Measurements from ENCODE around the gene DNAJB12.

Gene DNAJB12

DNA sequence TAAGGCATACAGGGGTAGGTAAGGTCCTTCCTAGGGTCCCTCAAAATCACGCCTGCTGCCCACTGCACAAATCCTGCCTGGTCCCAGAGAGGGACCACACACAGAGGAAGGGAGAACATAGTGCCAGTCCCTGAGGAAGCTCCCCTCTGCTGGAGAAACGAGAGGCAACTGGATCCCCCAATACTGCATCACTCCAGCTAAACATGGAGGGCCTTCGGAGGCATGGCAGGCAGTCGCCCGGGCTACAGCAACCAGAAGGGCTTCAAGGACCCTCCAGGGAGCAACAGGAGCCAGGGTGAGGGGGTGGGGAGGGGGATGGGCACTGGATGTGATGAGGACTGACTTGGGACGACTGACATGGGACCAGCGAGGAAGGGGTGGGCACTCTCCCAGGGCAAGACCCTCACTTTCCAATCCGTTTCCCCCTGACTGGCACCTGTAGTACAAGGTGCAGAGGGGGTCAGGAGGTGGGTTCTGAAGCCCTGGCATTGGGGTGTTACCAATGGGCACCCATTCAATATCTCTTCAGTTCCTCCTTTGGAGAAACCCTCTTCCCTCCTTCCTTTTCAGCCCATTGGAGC lies 59.3 kb downstream of the DNAJB12 start:
- no peaks in the 10 kb centered on the region for H3K27me3 ChIP-seq (replicated peaks; ENCODE audit: insufficient read depth, low read length)
- H3K9me3 ChIP-seq (replicated peaks; ENCODE audit: insufficient read depth, low read length) = no peaks in the 10 kb centered on the region
- peaks cover 8% of the 10 kb centered on the region for H3K4me1 ChIP-seq (ENCODE audit: low read length)
- H3K9me2 ChIP-seq (replicated peaks; ENCODE audit: insufficient read depth, low read length) = no peaks in the 10 kb centered on the region
- H3K4me2 ChIP-seq (ENCODE audit: low read depth, low read length) = no peak overlapping the region
- H3K79me2 ChIP-seq (ENCODE audit: low read length) = no peaks in the 10 kb centered on the region
- no peak overlapping the region for H3K27ac ChIP-seq (ENCODE audit: low read length)
- no peaks in the 10 kb centered on the region for H4K20me1 ChIP-seq (ENCODE audit: insufficient read depth, low read length)
- DNase-seq = no peak
- H3K36me3 ChIP-seq (replicated peaks; ENCODE audit: insufficient read depth, low read length) = no peaks in the 10 kb centered on the region
- TF ChIP-seq EZH2 (optimal IDR thresholded peaks at IDR 0.05; ENCODE audit: low read depth, low read length) = no peak
- TF ChIP-seq EZH2phosphoT487 (IDR thresholded peaks at IDR 0.05; ENCODE audit: low read length) = no peak
- TF ChIP-seq, protein P1, sequence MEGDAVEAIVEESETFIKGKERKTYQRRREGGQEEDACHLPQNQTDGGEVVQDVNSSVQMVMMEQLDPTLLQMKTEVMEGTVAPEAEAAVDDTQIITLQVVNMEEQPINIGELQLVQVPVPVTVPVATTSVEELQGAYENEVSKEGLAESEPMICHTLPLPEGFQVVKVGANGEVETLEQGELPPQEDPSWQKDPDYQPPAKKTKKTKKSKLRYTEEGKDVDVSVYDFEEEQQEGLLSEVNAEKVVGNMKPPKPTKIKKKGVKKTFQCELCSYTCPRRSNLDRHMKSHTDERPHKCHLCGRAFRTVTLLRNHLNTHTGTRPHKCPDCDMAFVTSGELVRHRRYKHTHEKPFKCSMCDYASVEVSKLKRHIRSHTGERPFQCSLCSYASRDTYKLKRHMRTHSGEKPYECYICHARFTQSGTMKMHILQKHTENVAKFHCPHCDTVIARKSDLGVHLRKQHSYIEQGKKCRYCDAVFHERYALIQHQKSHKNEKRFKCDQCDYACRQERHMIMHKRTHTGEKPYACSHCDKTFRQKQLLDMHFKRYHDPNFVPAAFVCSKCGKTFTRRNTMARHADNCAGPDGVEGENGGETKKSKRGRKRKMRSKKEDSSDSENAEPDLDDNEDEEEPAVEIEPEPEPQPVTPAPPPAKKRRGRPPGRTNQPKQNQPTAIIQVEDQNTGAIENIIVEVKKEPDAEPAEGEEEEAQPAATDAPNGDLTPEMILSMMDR (IDR thresholded peaks at IDR 0.05; ENCODE audit: low read length) = no peak
- H2AFZ ChIP-seq (ENCODE audit: low read length) = no peak overlapping the region
- no peak overlapping the region for H3K4me3 ChIP-seq (ENCODE audit: low read length)
- H3F3A ChIP-seq (ENCODE audit: insufficient read depth, low read length) = peaks cover 18% of the 10 kb centered on the region
- no peak overlapping the region for H3K9ac ChIP-seq (ENCODE audit: low read length)

DNA sequence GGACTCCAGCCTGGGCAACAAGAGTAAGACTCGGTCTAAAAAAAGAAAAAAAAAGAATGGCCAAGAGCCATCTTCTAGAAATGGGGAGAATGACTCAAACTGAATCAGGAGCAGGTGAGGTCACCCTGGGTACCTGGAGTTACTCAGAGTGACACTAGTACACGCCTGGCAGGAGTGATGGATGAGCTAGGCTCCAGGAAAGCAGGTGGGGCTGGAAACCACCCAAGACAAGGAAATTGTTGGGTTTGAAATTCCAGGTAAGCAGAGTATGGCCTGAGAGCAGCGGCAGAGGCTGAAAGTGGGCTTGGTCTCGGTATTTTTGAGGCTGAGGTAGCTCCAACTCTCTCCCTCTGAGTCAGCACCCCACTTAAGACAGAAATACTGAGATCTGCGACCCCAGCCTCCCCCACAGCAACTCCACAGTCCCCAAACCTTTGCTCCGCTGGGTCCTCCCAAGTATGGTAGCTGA lies 62.5 kb downstream of the DNAJB12 start:
- Histone ChIP-seq H3K4me2 (ENCODE audit: low read depth, low read length) (no peak overlapping the region), H3K79me2 (ENCODE audit: low read length) (no peaks in the 10 kb centered on the region), H3K36me3 (replicated peaks; ENCODE audit: insufficient read depth, low read length) (no peaks in the 10 kb centered on the region), H3K27ac (ENCODE audit: low read length) (no peak overlapping the region), H3K4me1 (ENCODE audit: low read length) (no peaks in the 10 kb centered on the region), H4K20me1 (ENCODE audit: insufficient read depth, low read length) (no peaks in the 10 kb centered on the region), H3K9ac (ENCODE audit: low read length) (no peak overlapping the region), H2AFZ (ENCODE audit: low read length) (no peak overlapping the region), H3K9me2 (replicated peaks; ENCODE audit: insufficient read depth, low read length) (no peaks in the 10 kb centered on the region), H3K9me3 (replicated peaks; ENCODE audit: insufficient read depth, low read length) (no peaks in the 10 kb centered on the region), H3K4me3 (ENCODE audit: low read length) (no peak overlapping the region), H3F3A (ENCODE audit: insufficient read depth, low read length) (peaks cover 4% of the 10 kb centered on the region), H3K27me3 (replicated peaks; ENCODE audit: insufficient read depth, low read length) (no peaks in the 10 kb centered on the region)
- TF ChIP-seq EZH2 (optimal IDR thresholded peaks at IDR 0.05; ENCODE audit: low read depth, low read length) (no peak), EZH2phosphoT487 (IDR thresholded peaks at IDR 0.05; ENCODE audit: low read length) (no peak)
- TF ChIP-seq, protein P1 (IDR thresholded peaks at IDR 0.05; ENCODE audit: low read length) = no peak
- no peak for DNase-seq

DNA sequence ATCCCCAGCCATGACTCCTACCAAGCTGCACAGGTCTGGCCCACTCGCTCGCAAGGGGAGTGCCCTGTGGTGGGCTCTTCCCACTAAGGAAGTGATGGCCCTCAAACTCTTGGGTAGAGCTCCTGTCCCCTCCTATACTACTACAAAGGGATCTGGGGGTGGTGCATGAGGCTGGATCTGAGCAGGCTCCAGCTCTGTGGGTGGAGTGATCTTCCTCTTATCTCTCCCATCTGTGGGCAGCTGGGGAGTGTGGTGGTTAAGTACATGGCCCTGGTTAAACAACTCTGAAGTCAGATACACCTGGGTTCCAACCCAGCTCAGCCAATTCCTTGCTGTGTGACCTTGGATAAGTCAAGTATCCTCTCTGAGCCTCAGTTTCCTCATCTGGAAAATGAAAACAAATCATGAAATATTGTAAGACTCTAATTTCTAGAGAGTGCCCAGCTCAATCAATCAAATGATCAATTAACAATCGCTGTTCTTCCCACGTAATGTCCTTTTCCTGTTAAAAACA lies 63.6 kb downstream of the DNAJB12 start:
- Histone ChIP-seq H4K20me1 (ENCODE audit: insufficient read depth, low read length) (no peaks in the 10 kb centered on the region), H3K4me3 (ENCODE audit: low read length) (no peak overlapping the region), H3K4me2 (ENCODE audit: low read depth, low read length) (no peak overlapping the region), H3K27me3 (replicated peaks; ENCODE audit: insufficient read depth, low read length) (no peaks in the 10 kb centered on the region), H3K27ac (ENCODE audit: low read length) (no peak overlapping the region), H3K4me1 (ENCODE audit: low read length) (no peaks in the 10 kb centered on the region), H2AFZ (ENCODE audit: low read length) (no peak overlapping the region), H3F3A (ENCODE audit: insufficient read depth, low read length) (no peaks in the 10 kb centered on the region), H3K36me3 (replicated peaks; ENCODE audit: insufficient read depth, low read length) (no peaks in the 10 kb centered on the region), H3K9ac (ENCODE audit: low read length) (no peak overlapping the region), H3K9me2 (replicated peaks; ENCODE audit: insufficient read depth, low read length) (no peaks in the 10 kb centered on the region), H3K79me2 (ENCODE audit: low read length) (no peaks in the 10 kb centered on the region), H3K9me3 (replicated peaks; ENCODE audit: insufficient read depth, low read length) (no peaks in the 10 kb centered on the region)
- TF ChIP-seq EZH2 (optimal IDR thresholded peaks at IDR 0.05; ENCODE audit: low read depth, low read length) = no peak
- no peak for TF ChIP-seq EZH2phosphoT487 (IDR thresholded peaks at IDR 0.05; ENCODE audit: low read length)
- TF ChIP-seq, protein P1 (IDR thresholded peaks at IDR 0.05; ENCODE audit: low read length) = no peak
- no peak for DNase-seq

All from MM.1S (cell line).